HG03469 (cell line): Measurements from ENCODE around the gene RCN1.
"Not testable (repeated sequence)": the region's sequence is repeated elsewhere in the genome, so short reads cannot be mapped to it uniquely, and the experiment has no call there.

Experiments
- ATAC-seq: cut with Tn5 transposase; IDR thresholded peaks from one replicate; pipeline ENCODE4 v1.9.1; 2021; ENCODE audit warnings: mild to moderate bottlenecking, moderate library complexity, moderate number of reproducible peaks; ENCODE audit not compliant: unreplicated experiment

Gene RCN1

DNA sequence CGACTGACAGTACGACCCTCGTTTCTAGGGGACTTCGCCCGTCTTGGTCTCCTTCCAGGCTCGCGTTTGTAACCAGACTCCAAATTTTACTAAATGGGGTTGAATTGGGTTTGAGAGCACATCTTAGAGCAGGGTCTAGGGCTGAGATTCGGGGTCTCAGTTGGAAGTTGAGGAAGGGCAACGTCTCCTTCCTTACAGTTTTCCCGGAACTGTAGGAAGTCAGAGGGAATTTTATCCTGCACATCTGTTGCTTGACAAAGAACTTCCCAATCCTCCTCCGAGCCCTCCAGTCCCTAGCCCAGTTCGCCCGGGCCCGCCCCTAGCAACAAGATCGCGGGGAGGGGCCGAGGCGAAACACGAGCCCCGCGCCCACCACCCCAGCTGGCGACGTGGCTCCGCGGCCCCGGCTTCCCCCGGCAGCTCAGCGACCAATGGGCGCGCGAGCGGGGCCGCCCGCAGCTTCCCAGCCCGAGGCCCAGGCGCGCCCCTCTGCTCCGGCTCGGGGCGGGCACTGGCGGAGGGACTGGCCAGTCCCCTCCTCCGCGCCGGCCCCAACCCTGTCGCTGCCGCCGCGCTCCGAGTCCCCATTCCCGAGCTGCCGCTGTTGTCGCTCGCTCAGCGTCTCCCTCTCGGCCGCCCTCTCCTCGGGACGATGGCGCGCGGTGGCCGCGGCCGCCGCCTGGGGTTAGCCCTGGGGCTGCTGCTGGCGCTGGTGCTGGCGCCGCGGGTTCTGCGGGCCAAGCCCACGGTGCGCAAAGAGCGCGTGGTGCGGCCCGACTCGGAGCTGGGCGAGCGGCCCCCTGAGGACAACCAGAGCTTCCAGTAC is at the start of gene RCN1:
Gene RCN1 (plus strand): TSS at position 530 of the 826 bp plus-strand sequence. CDS start 123 bp downstream, at position 653.
- peak; percentile 32 for ATAC-seq

DNA sequence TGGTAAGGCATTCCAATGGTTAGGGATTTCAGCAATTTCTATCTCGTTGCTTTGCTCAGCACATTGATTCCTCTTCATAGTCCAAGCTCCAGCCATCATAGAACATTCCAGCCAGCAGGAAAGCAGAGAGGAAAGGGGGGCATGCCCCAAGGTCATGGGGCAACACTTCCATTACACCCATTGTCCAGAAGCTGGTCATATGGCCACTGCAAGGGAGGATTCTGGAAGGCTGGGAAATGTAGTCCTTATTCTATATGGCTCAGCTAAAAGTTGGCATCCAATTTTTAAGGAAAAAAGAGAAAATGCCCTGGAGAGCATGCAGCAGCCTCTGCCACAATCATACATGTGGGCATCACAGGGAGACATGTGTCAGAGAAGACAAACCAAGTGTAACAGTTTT is 47.1 kb upstream of the RCN1 start:
- ATAC-seq = no peak

DNA sequence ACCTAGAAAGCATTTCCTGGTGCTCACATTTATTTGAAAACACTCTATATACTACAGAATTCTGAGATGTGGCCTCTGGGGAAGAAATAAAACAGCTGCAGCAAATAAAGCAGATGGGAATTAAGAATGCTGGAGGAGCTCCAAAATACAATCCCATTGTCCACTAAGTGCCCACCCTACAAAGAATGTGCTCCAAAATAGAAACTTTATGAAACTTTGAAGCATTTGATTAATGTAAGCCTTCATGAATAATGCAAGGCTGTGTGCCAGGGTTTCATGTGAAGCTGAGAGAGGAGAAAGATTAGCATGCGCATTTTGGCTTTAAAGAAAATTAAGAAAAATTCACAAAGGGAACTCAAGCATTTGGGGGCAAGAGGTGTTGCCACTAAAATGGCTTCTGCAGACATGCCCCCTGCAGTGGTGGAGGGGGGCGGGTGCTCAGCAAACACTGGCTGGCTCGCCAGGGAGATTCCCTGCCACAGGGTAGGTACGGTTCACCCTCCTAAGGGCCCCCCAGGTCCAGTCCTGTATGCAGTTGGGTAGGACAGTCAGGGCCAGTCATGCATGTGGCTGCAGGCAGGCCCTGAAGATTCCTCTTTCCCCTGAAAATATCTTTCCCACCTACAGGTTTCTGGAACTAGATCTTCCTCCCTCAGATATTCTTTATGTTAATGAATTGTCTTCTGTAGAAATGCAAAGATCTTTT is 46.6 kb upstream of the RCN1 start:
- no peak for ATAC-seq

DNA sequence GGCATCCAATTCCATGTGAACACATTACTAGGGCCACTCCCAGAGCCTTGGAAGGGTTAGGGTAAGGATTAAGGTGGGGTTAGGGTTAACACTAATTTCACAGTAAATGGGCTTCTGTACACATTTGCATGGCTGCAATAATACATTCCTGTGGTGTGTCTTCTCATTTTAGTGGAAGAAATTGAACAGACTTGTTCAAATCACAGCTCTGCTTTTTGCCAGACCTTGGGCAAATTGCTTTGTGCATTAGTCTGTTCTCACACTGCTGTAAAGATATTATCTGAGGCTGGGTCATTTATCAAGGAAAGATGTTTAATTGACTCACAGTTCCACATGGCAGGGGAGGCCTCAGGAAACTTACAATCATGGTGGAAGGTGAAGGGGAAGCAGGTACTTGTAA is 45.4 kb upstream of the RCN1 start:
- ATAC-seq = no peak

DNA sequence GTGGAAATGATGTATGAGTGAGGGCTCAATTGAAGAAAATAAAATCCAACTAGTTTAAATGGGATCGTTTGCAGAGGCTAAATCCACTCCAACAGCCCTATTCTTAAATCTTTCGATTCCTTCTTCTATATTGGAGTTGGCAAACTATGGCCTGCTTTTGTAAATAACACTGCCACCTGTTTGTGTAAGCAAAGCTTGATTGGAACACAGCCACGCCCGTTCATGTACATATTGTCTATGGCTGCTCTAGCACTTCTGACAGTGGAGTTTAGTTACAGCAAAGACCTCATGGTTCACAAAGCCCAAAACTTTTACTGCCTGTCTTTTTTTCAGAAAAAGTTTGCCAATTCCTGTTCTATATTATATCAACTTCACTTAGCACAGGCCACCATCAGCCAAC is 40.6 kb upstream of the RCN1 start:
- no peak for ATAC-seq

DNA sequence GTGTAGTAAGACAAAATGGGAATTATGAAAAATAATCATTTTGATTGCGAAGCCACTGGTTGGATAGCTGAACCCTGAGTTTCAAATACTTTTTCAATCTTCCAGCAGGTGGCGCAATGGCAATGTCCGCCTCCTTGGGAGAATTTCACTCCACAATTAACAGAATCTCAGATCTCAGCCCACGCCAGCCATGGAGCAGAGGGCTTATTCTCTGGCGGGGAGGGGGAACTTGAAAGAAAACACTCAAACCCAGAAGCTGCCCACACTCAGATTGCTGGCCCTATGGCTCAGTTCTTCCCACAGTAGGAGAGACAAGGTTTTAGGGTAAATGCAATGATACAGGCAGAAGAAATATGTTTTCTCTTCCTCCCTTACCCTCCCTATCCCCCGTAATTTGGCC is 38.7 kb upstream of the RCN1 start:
- ATAC-seq = no peak

- ATAC-seq = no peak
Observed at GRCh38 chr11:32053151-32053888, 37.6 kb upstream of the RCN1 start.

GRCh38 chr11:32055861-32056260 is 35.0 kb upstream of the RCN1 start:
- ATAC-seq = no peak

- no peak for ATAC-seq
Observed at GRCh38 chr11:32056438-32056837, 34.4 kb upstream of the RCN1 start.

GRCh38 chr11:32059686-32060462 is 31.0 kb upstream of the RCN1 start:
- no peak for ATAC-seq

- no peak for ATAC-seq
Observed at GRCh38 chr11:32062540-32062939, 28.3 kb upstream of the RCN1 start.

DNA sequence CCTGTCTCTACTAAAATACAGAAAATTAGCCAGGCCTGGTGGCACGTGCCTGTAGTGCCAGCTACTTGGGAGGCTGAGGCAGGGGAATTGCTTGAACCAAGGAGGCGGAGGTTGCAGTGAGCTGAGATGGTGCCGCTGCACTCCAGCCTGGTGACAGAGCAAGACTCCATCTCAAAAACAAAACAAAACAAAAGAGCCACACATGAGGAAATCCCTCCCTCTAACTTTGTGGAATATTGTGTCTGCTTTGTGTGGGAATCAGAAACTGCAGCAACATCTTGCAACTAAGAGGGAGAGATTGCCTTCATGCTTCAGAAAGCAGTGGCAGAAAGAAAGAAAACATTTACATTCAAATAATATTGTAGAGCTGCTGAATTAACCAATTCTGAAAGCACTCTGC is 27.8 kb upstream of the RCN1 start:
- ATAC-seq = not testable (repeated sequence)

- no peak for ATAC-seq
Observed at GRCh38 chr11:32065865-32066629, 24.8 kb upstream of the RCN1 start.

DNA sequence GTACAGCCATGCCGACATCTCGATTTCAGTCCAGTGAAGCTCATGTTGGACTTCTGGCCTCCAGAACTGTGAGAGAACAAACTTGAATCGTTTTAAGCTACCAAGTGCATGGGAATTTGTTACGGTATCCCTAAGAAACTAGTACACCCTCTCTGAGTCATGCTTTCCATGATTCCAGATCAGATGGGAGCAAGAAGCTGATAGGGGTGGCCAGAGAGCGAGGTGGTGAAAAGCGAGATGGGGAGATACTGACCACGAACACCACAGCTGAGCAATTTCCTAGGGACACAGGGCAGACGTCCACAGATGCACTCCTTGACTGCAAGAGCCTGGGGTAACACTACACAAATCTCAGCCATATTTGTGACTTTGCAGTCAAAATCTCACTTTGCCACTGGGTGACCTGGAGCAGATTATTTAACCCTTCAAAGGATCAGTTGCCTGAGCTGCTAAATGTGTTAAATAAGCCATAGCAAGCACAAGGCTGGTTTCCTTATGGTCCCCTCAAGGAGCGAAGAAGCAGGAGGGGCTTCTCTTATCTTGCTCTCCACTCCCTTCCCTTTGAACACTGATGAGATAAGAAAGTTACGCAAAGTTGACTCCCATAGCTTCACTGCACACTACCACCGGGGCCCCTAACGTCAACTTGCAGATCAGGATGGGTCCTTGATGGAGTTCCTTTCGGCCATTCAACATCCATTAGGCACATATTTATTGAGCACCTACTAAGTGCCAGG is 22.6 kb upstream of the RCN1 start:
- ATAC-seq = no peak

DNA sequence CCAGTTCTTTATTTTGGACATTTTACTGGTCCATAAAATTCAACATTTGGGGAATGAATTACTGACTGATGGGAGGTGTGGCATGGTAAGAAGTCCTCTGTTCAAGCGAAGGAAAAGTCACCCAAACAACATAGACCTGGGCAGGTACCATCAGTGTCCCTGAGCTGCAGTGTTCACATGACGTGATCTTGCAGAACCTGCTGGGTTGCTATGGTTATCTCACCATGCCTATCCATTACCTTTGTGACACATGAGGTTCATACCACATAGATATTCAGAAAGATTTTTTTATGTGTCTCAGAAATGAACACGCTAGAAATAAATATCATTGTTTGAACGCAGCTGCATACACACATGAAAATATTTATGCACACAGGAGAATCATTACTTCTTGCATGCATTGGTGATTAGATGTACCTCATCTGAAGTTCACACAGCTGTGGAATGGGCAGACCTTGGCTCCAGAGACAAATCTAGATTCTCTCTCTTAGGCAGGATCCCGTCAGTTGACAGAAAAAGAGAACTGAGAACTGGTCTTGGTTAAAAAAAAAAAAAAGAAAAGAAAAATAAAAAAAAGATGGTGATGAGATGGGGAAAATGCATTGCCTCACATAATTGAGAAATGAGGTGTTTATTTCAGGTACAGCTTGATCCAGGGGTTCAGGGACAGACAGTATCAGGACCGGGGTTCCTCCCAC is 21.4 kb upstream of the RCN1 start:
- ATAC-seq = peak; percentile 80

GRCh38 chr11:32070692-32071091 is 20.2 kb upstream of the RCN1 start:
- ATAC-seq = no peak

DNA sequence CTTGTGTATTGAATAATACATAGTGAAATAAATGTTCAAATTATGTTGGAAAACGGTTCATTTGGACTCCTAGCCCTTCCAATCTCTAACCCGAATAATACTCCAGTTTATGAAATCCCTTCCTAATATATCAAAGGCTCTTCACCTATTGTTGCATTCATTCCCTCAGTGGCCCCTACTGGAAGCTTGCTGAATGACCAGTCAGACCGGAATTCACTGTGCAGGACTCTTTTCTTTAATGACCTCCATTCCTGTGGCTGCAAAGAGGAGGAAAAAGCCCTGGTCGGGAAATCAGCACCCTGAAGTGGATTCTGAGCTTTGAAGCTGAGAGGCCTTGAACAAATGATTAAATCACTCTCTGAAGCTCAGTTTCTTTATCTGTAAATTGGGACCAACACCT is 19.1 kb upstream of the RCN1 start:
- ATAC-seq = no peak

- no peak for ATAC-seq
Observed at GRCh38 chr11:32072872-32073643, 17.8 kb upstream of the RCN1 start.
